A549 (cell line): ENCODE measurements around the gene PLXND1.

ENCODE experiments used
- BCL3 ChIP-seq: fragments of >200 bp; sonication (Bioruptor Twin); formaldehyde crosslinking; IDR thresholded peaks from 3 replicates; pipeline ENCODE4 v1.6.1; 2016
- CTCF ChIP-seq: fragments of >200 bp; sonication (Bioruptor Twin); formaldehyde crosslinking; IDR thresholded peaks from 3 replicates; pipeline ENCODE4 v1.5.1; 2016
- E2F6 ChIP-seq: IDR thresholded peaks from 2 replicates; pipeline ENCODE4 v1.6.1; 2012; ENCODE audit warnings: low read depth, borderline replicate concordance
- EHF ChIP-seq: fragments of 250-450 bp; sonication (Bioruptor Pico); IDR thresholded peaks from 2 replicates; pipeline ENCODE4 v1.5.0; 2020; ENCODE audit warnings: mild to moderate bottlenecking
- ESRRA ChIP-seq: fragments of 150-350 bp; IDR thresholded peaks from 2 replicates; pipeline ENCODE4 v1.6.1; 2014; ENCODE audit warnings: mild to moderate bottlenecking, low read length, borderline replicate concordance
- PHF8 ChIP-seq: fragments of 200-600 bp; sonication (generic); IDR thresholded peaks from 2 replicates; pipeline ENCODE4 v1.6.1; 2016; ENCODE audit warnings: low read depth, mild to moderate bottlenecking, antibody characterized with exemption, moderate library complexity, borderline replicate concordance
- POLR2AphosphoS2 ChIP-seq: conservative IDR thresholded peaks from 2 replicates; pipeline ENCODE4 v1.6.1; 2012; ENCODE audit warnings: low read length, improper control_type of control experiment, inconsistent platforms
- SREBF2 ChIP-seq: fragments of 450-650 bp; IDR thresholded peaks from 2 replicates; pipeline ENCODE4 v1.6.1; 2014; ENCODE audit warnings: mild to moderate bottlenecking, moderate library complexity

GRCh38 chr3:129539206-129539605 is 67.3 kb downstream of the PLXND1 start:
- TF ChIP-seq CTCF (no peak), EHF (CRISPR knock-in tag) (no peak), PHF8 (no peak), POLR2AphosphoS2 (no peak), E2F6 (no peak), ESRRA (no peak), BCL3 (no peak), SREBF2 (no peak)
